A673 (cell line): Measurements from ENCODE around the gene ITGA1. TPM values are rescaled to one million over a fixed set of nuclear protein-coding genes. Genes with fewer than 3 reads are reported as not detected.

ENCODE experiments used
- BruUV-seq: library from RNA; stranded (reverse); fragments of 400-500 nt; replicated peaks from 2 replicates; lab custom pipeline; 2021; lab: Mats Ljungman, UMichigan
- CTCF ChIA-PET: fragments of 300-600 bp; sonication (Branson Sonifier 250); formaldehyde crosslinking; loops from one replicate; lab custom pipeline; 2022; ENCODE audit warnings: antibody characterized with exemption; lab: Charles Lee
- POLR2A ChIA-PET: fragments of 300-600 bp; sonication (Branson Sonifier 250); formaldehyde crosslinking; loops from one replicate; lab custom pipeline; 2022; ENCODE audit warnings: antibody characterized with exemption; ENCODE audit not compliant: low non-redundant PET; lab: Charles Lee
- DNase-seq: peaks from one replicate; pipeline ENCODE4 v3.0.0-alpha.2; 2015; ENCODE audit warnings: low spot score
- H3K27ac ChIP-seq: fragments of 200-600 bp; sonication (generic); 2 replicates; pipeline ENCODE4 v1.5.1; 2016; ENCODE audit warnings: mixed run types, low read depth, mild to moderate bottlenecking, mixed read lengths, antibody characterized with exemption, low read length; ENCODE audit not compliant: poor library complexity, severe bottlenecking
- H3K27me3 ChIP-seq: fragments of 200-600 bp; sonication (generic); replicated peaks from 2 replicates; pipeline ENCODE4 v1.6.1; 2017; ENCODE audit warnings: mixed run types, low read depth, mild to moderate bottlenecking, mixed read lengths, antibody characterized with exemption, low read length; ENCODE audit not compliant: insufficient read depth, poor library complexity
- H3K36me3 ChIP-seq: fragments of 200-600 bp; sonication (generic); 2 replicates; pipeline ENCODE4 v1.6.1; 2016; ENCODE audit warnings: mixed run types, mild to moderate bottlenecking, mixed read lengths, antibody characterized with exemption, low read length; ENCODE audit not compliant: insufficient read depth, poor library complexity, severe bottlenecking
- H3K4me1 ChIP-seq: fragments of 200-600 bp; sonication (generic); 2 replicates; pipeline ENCODE4 v1.6.1; 2017; ENCODE audit warnings: mixed run types, mild to moderate bottlenecking, mixed read lengths, antibody characterized with exemption, low read length; ENCODE audit not compliant: insufficient read depth, poor library complexity, severe bottlenecking
- H3K4me3 ChIP-seq: fragments of 200-600 bp; sonication (generic); 2 replicates; pipeline ENCODE4 v1.5.1; 2016; ENCODE audit warnings: low read depth, mixed run types, mild to moderate bottlenecking, mixed read lengths, low read length; ENCODE audit not compliant: poor library complexity, severe bottlenecking
- H3K9me3 ChIP-seq: fragments of 200-600 bp; sonication (generic); 2 replicates; pipeline ENCODE4 v1.6.1; 2016; ENCODE audit warnings: mixed run types, low read depth, mild to moderate bottlenecking, mixed read lengths, antibody characterized with exemption, low read length; ENCODE audit not compliant: poor library complexity, severe bottlenecking
- CTCF ChIP-seq: fragments of 300-800, 200-600 bp; sonication (generic); conservative IDR thresholded peaks from 2 replicates; pipeline ENCODE4 v1.5.1; 2017; ENCODE audit warnings: low read depth, mild to moderate bottlenecking, antibody characterized with exemption, low read length, moderate library complexity, mixed read lengths
- EZH2 ChIP-seq: fragments of 200-600 bp; sonication (generic); IDR thresholded peaks from 2 replicates; pipeline ENCODE4 v1.6.1; 2017; ENCODE audit warnings: borderline replicate concordance, low read depth, mild to moderate bottlenecking, mixed read lengths, antibody characterized with exemption, low read length; ENCODE audit not compliant: poor library complexity, severe bottlenecking
- intact Hi-C: fragments of 100-400 bp; cut with micrococcal nuclease; formaldehyde crosslinking; loops from one replicate; pipeline ENCODE4 v1.10.0; 2022; ENCODE audit not compliant: unreplicated experiment
- total RNA-seq: library from RNA; stranded (reverse); gene quantifications from 2 replicates; pipeline ENCODE4 v1.2.3, GENCODE V29; 2021

The ITGA1 gene
- total RNA-seq, 1 experiment from 2014 or later = 8.1 TPM

DNA sequence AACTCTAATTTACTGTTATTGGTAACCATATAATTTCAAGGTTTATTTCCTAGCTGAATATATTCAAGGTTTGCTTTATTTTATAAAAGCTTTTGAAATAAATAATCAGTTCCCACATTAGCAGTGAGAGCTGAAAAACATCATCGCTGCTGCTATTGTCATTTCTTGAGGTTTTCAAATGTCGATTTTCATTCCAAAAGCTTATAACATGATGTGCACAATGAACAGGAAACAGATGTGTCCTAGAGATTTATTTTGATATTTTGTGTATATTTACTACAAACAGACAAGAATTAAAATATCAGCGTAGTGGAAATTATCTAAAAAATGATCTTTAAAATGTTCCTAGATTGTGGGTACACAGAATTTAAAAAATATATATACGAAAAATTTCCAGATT, 10.5 kb upstream of the ITGA1 start:
- Histone ChIP-seq H3K4me3 (no peak overlapping the region), H3K36me3 (no peaks in the 10 kb centered on the region), H3K27me3 (no peaks in the 10 kb centered on the region), H3K9me3 (no peaks in the 10 kb centered on the region), H3K27ac (no peak overlapping the region), H3K4me1 (no peaks in the 10 kb centered on the region)
- no peak for DNase-seq
- TF ChIP-seq EZH2 (no peak), CTCF (no peak)
- BruUV-seq = no TSS peak
- POLR2A ChIA-PET = no interaction called here
- CTCF ChIA-PET = no interaction called here
- intact Hi-C loops = no loop called here

GRCh38 chr5:52778781-52779180, 8.9 kb upstream of the ITGA1 start:
- H3K27ac ChIP-seq = no peak overlapping the region
- no peak overlapping the region for H3K4me3 ChIP-seq
- CTCF ChIA-PET = no interaction called here
- BruUV-seq = no TSS peak
- DNase-seq = no peak
- TF ChIP-seq CTCF (no peak), EZH2 (no peak)
- no peaks in the 10 kb centered on the region for H3K4me1 ChIP-seq
- H3K27me3 ChIP-seq = no peaks in the 10 kb centered on the region
- no peaks in the 10 kb centered on the region for H3K9me3 ChIP-seq
- H3K36me3 ChIP-seq = no peaks in the 10 kb centered on the region
- POLR2A ChIA-PET = interaction anchor here (0.6 kb wide), 1 partner anchor 197 kb away, joined by 3 read pairs; no protein-coding TSS in a partner anchor
- intact Hi-C loops = no loop called here

DNA sequence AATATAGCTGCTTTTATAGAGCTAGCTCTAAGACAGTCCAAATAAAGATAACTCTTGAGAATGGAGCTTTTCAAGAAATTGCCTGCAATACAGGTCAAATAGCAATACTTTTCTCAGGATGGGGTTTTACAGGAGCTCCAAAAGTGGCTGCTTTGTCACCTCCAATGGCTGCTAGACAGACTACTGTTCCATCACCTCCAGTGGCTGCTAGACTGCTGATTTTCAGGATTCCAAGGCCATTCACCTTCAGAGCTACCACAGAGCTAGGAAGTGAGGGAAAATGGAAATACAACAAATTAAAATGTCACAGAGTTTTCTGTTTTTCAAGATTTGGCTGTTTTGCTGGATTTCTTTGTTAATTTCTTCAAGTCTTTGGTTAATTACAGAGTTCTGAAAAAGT, 8.5 kb upstream of the ITGA1 start:
- Histone ChIP-seq H3K27me3 (no peaks in the 10 kb centered on the region), H3K27ac (no peak overlapping the region), H3K9me3 (no peaks in the 10 kb centered on the region), H3K36me3 (no peaks in the 10 kb centered on the region), H3K4me3 (no peak overlapping the region), H3K4me1 (no peaks in the 10 kb centered on the region)
- intact Hi-C loops = no loop called here
- TF ChIP-seq EZH2 (no peak), CTCF (no peak)
- CTCF ChIA-PET = no interaction called here
- DNase-seq = no peak
- POLR2A ChIA-PET = no interaction called here
- no TSS peak for BruUV-seq
